Stimulated activated memory B cell treated with anti-CD40 and anti-IgM and Interleukin-4, amounts not matched to agents 10 μg/mL and 1 μg/mL and 100 μg/mL, for 72 hours (primary cell): ENCODE measurements around the gene RGS12.
A peak's percentile ranks its signal among the peaks of the same experiment; 100 is the strongest.

Source experiments
- ATAC-seq: fragments of 150-1000 bp; cut with Tn5 transposase; 2 replicates; pipeline ENCODE4 v1.10.0; 2021
- H3K27ac Mint-ChIP-seq: one replicate; pipeline ENCODE4 v1.8.0; 2022; ENCODE audit warnings: mild to moderate bottlenecking, mixed read lengths
- H3K27me3 Mint-ChIP-seq: one replicate; pipeline ENCODE4 v1.8.0; 2022; ENCODE audit warnings: mixed read lengths
- H3K36me3 Mint-ChIP-seq: one replicate; pipeline ENCODE4 v1.8.0; 2022; ENCODE audit warnings: mixed read lengths
- H3K4me1 Mint-ChIP-seq: one replicate; pipeline ENCODE4 v1.8.0; 2022; ENCODE audit warnings: mixed read lengths
- H3K4me3 Mint-ChIP-seq: one replicate; pipeline ENCODE4 v1.8.0; 2022; ENCODE audit warnings: mild to moderate bottlenecking, moderate library complexity, mixed read lengths
- H3K9me3 Mint-ChIP-seq: one replicate; pipeline ENCODE4 v1.8.0; 2022; ENCODE audit warnings: mixed read lengths

The RGS12 gene

DNA sequence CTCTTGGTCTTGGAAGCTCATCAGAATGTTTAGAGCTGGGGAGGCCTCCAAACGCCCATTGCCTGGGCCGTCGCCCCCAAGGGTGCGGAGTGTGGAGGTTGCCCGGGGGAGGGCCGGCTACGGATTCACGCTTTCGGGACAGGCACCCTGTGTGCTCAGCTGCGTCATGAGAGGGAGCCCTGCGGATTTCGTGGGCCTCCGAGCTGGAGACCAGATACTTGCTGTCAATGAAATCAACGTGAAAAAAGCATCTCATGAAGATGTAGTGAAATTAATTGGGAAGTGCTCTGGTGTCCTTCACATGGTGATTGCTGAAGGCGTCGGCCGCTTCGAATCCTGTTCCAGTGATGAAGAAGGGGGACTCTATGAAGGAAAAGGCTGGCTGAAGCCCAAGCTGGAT lies 23.3 kb downstream of the RGS12 start:
- peaks cover 9% of the 10 kb centered on the region for H3K36me3 Mint-ChIP-seq
- no peaks in the 10 kb centered on the region for H3K4me1 Mint-ChIP-seq
- H3K4me3 Mint-ChIP-seq, result no peak overlapping the region
- H3K27me3 Mint-ChIP-seq, result no peaks in the 10 kb centered on the region
- no peaks in the 10 kb centered on the region for H3K9me3 Mint-ChIP-seq
- H3K27ac Mint-ChIP-seq, result no peak overlapping the region
- no peak for ATAC-seq

DNA sequence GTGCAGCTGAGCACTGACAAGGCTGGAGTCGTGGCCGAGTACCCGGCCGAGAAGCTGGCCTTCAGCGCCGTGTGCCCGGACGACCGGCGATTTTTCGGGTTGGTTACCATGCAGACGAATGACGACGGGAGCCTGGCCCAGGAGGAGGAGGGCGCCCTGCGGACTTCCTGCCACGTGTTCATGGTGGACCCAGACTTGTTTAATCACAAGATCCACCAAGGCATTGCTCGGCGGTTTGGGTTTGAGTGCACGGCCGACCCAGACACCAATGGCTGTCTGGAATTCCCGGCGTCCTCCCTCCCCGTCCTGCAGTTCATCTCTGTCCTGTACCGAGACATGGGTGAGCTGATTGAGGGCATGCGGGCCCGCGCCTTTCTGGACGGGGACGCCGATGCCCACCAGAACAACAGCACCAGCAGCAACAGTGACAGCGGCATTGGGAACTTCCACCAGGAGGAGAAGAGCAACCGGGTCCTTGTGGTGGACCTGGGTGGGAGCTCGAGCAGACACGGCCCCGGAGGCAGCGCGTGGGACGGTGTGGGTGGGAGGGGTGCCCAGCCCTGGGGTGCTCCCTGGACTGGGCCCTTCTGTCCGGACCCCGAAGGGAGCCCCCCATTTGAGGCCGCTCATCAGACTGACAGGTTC lies 24.3 kb downstream of the RGS12 start:
- no peak for ATAC-seq
- Mint-ChIP-seq H3K36me3 (peaks cover 9% of the 10 kb centered on the region), H3K27ac (no peak overlapping the region), H3K9me3 (no peaks in the 10 kb centered on the region), H3K4me1 (no peaks in the 10 kb centered on the region), H3K4me3 (no peak overlapping the region), H3K27me3 (no peaks in the 10 kb centered on the region)

DNA sequence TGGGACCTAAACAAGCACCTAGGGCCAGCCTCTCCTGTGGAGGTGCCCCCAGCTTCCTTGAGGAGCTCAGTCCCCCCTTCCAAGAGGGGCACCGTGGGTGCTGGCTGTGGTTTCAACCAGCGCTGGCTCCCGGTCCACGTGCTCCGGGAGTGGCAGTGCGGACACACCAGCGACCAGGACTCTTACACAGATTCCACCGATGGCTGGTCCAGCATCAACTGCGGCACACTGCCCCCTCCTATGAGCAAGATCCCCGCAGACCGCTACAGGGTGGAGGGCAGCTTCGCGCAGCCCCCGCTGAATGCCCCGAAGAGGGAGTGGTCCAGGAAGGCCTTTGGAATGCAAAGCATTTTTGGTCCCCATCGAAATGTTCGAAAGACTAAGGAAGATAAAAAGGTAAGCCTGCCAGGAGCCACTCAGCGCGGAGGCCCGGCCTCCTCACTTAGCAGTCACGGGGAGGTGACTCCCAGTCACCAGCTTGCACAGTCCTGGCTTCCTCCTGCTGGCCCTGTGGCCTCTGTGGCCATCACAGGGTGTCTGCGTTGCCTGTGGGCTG lies 24.9 kb downstream of the RGS12 start:
- no peaks in the 10 kb centered on the region for H3K9me3 Mint-ChIP-seq
- ATAC-seq, result no peak
- H3K4me3 Mint-ChIP-seq, result no peak overlapping the region
- peaks cover 9% of the 10 kb centered on the region for H3K36me3 Mint-ChIP-seq
- no peaks in the 10 kb centered on the region for H3K27me3 Mint-ChIP-seq
- H3K4me1 Mint-ChIP-seq, result no peaks in the 10 kb centered on the region
- no peak overlapping the region for H3K27ac Mint-ChIP-seq

DNA sequence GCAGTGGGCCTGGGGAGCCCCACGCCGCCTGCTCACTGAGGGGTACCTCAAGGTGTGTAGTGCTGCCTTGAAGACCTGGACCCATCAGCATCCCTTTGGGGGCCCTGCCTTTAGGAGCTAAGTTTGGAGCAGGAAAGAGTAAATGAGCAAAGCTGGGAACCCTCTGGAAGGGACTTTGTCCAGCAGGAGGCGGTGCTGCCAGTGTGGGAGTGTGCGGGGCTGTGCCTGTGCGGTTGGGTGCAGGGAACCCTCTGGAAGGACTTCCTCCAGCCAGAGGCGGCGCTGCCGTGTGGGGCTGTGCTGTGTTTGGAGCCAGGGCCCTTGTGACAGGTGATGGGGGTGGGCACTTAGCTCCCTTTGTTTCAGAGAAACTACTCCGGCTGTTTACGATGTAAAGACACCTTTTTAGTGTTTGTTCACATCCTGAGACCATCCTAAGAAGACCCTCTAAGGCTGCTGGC lies 25.8 kb downstream of the RGS12 start:
- ATAC-seq, result no peak
- Mint-ChIP-seq H3K27ac (no peak overlapping the region), H3K4me1 (no peaks in the 10 kb centered on the region), H3K9me3 (no peaks in the 10 kb centered on the region), H3K27me3 (no peaks in the 10 kb centered on the region), H3K36me3 (peaks cover 9% of the 10 kb centered on the region), H3K4me3 (no peak overlapping the region)

DNA sequence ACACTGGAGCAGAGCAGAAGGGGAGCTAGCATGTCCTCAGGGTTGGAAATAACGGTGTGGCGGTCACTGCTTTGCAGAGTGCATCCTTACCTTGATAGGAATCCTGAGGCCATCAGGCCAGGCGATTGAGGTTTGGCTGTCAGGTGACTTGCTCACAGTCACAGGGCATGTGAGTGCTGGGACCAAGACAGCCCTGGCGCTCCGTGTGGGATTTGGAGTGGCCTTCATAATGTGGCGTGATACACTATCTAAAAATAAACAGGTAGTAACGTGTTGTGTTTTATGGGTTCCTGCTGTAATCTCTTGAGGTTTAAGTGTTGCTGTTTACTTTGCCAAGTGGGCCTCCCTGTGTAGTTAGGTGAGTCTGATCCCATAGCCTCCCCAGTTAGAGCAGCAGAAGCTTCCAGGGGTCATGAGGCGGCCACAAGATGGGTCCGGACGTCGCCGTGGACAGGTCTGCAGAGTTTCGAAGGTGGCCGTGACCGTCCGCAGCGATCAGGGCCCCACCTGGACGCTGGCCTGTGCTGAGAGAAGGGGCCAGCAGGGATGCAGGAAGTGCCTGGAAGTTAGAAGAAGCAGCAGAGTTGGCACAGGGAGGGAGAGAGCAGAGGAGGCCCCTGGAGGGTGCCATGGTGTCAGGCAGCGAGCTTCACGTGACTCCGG lies 27.7 kb downstream of the RGS12 start:
- no peak overlapping the region for H3K27ac Mint-ChIP-seq
- H3K9me3 Mint-ChIP-seq, result no peaks in the 10 kb centered on the region
- H3K4me3 Mint-ChIP-seq, result no peak overlapping the region
- no peaks in the 10 kb centered on the region for H3K4me1 Mint-ChIP-seq
- H3K27me3 Mint-ChIP-seq, result no peaks in the 10 kb centered on the region
- no peak for ATAC-seq
- H3K36me3 Mint-ChIP-seq, result peaks cover 9% of the 10 kb centered on the region

DNA sequence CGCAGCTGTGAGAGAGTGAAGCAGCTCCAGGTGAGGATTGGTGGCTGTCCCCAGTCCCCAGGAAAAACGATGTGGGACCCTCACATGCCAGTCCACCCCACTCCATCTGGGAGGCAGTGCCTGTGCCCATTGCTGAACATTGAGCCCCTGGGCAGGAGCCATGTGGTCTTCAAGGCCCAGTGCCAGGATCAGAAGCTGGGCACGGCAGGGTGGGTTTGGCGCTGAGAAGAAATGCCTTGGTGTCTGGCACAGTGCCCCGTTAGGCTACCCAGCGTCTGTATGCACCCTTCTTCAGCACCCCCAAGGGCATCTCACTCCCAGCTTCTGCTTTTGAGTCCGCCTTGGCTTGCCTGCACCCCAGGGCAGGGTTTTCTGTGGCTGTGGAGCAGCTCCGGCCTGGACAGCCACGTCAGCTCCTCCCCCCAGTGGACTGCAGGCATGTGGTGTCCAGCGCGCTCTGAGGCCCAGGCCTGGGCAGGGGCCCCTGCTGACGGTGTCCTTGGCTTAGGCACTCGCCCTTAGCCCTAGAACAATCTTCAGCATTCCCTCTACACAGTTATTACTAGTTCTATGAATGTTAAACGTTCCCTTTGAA lies 28.6 kb downstream of the RGS12 start:
- Mint-ChIP-seq H3K36me3 (peaks cover 2% of the 10 kb centered on the region), H3K4me1 (no peaks in the 10 kb centered on the region)

DNA sequence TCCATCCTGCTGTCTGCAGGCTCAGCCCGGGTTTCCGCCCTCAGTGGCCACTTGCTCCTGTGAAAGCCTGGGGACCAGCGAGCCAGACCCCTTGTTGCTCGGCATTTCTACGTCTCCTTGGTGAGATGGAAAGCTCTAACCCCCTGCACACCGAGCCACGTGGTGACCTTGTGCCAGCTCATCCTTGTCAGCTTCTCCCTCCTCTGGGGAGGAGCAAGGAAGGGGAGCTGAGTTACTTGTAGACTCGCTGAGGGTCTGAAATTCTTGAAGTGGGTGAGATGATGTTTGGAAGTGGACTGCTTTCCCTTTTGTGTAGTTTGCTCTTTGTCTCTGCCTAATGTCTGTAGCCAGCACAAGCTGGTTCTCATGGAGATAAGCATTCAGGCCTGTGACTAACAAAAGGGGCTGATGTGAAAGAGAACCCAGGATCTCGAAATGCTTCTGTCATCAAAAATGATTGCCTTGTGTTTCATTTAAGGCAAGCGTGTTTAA lies 29.3 kb downstream of the RGS12 start:
- no peaks in the 10 kb centered on the region for H3K9me3 Mint-ChIP-seq
- ATAC-seq, result no peak
- H3K27ac Mint-ChIP-seq, result no peak overlapping the region
- H3K4me1 Mint-ChIP-seq, result no peaks in the 10 kb centered on the region
- no peak overlapping the region for H3K4me3 Mint-ChIP-seq
- H3K27me3 Mint-ChIP-seq, result no peaks in the 10 kb centered on the region
- no peaks in the 10 kb centered on the region for H3K36me3 Mint-ChIP-seq

More for the DNA sequence above, 28.6 kb downstream of the RGS12 start:
- Mint-ChIP-seq H3K4me3 (no peak overlapping the region), H3K27ac (no peak overlapping the region), H3K27me3 (no peaks in the 10 kb centered on the region), H3K9me3 (no peaks in the 10 kb centered on the region)
- no peak for ATAC-seq

DNA sequence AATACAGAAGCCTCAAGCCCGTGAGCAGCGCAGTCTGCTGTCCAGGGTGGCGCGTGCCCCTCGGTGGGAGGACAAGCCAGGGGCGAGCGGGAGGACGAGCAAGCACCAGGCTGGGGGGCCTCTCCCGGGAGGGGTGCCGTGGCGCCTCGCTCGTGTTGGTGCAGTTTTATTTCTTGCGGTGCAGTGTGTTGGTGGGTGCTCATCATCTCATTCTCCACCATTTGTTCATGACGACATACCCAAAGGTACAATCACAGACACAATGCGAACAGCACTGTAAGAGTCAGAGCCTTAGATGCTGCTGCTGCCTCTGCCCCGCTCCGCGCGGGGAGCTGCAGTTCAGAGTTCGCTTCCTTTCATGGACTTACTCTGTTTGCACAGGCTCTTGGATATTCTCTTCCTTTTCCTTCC lies 30.3 kb downstream of the RGS12 start:
- Mint-ChIP-seq H3K27me3 (no peaks in the 10 kb centered on the region), H3K4me3 (no peak overlapping the region), H3K27ac (no peak overlapping the region), H3K36me3 (no peaks in the 10 kb centered on the region), H3K9me3 (no peaks in the 10 kb centered on the region), H3K4me1 (no peaks in the 10 kb centered on the region)
- no peak for ATAC-seq

DNA sequence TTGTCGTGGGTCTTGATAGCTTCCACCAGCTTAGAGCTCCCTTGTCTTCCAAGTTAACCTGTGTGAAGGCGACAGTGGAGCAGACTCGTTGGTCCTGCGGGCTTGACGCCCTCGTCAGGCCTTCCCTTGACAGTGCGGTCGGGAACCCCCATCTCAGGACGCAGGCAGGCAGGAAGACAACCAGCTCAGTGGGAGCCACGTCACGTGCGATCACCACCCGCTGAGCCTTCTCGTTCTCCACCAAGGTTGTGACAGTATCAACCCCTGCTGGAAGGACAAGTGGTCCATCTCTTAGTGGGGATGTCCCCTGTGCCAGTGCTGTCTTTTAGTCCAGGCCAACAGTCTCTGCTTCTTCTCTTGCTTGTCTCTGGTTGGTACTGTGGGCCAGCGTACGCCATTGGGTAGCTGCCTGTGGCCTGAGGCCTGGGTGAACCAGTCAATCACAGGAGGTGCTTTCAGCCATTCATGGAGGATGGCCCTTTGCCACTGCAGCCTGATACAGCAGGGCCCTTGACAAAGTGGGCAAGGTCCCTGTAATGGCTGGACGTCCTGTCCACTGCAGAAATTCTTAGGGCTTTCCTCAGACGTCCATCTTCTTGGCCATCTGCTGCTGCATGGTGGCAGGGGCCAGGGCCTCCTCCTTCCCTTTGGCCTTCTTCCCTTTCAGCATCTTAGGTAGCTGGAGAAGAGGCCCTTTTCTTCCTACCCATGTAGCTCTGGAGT lies 31.4 kb downstream of the RGS12 start:
- H3K4me1 Mint-ChIP-seq, result no peaks in the 10 kb centered on the region
- no peak overlapping the region for H3K4me3 Mint-ChIP-seq
- H3K27me3 Mint-ChIP-seq, result no peaks in the 10 kb centered on the region
- no peaks in the 10 kb centered on the region for H3K36me3 Mint-ChIP-seq
- no peak overlapping the region for H3K27ac Mint-ChIP-seq
- H3K9me3 Mint-ChIP-seq, result no peaks in the 10 kb centered on the region
- no peak for ATAC-seq

DNA sequence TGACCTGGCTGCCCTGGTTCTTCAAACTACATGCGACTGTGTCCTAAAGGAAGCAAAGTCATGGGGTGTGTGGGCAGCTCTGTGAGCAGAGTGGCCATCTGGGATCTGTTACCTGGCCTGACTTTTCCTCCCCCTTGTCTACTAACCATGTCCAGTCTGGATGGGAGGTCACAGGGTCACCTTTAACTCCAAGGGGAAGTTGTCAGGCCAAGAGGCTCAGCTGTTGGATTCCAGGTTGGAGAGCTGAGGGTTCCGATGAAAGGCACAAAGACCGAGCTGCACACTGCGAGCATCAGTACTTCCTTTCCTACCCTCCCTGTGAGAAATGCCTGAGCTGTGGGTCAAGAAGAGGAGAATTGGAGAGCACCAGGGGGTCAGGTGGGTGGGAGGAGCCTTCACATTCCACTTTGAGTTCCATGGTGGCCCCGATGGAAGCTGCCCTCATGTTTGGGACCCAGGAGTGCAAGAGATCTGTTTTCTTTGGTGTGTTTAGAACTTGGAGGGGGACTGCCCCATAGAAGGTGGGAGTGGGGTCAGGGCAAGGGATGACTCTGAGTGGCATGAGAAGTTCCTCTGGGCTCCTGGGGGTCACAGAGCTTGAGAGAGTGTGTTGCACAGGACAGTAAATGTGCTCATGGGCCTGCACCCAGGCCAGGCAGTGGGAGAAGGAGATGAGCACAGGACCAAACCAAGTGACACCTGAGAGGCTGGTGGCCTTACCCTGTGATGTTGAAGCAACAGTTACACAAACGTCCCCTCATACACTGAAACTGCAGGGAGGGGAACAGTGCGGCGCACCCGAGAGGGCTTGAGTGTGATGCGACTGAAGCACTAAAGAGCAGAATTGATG lies 36.2 kb downstream of the RGS12 start:
- no peak overlapping the region for H3K4me3 Mint-ChIP-seq
- ATAC-seq, result no peak
- no peaks in the 10 kb centered on the region for H3K9me3 Mint-ChIP-seq
- no peaks in the 10 kb centered on the region for H3K27me3 Mint-ChIP-seq
- peaks cover 8% of the 10 kb centered on the region for H3K4me1 Mint-ChIP-seq
- H3K27ac Mint-ChIP-seq, result no peak overlapping the region
- H3K36me3 Mint-ChIP-seq, result no peaks in the 10 kb centered on the region

DNA sequence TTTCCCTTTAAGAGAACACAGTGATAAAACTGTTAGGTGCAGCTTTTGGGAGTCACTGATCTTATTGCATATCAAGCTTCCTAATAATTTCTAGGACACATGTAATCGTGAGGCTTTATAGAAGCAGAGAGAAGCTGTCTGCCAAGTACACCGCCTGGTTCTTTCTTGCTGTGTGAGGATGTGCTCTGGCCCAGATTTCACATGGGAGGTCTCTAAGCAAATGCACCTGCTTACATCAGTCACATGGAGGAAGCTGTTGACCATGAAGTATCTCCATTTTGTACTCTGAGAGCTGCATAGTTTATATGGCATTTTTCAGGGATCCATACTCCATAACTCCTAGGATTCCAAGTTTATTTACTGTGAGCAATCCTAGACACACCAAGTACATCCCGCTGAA lies 37.1 kb downstream of the RGS12 start:
- ATAC-seq, result no peak

DNA sequence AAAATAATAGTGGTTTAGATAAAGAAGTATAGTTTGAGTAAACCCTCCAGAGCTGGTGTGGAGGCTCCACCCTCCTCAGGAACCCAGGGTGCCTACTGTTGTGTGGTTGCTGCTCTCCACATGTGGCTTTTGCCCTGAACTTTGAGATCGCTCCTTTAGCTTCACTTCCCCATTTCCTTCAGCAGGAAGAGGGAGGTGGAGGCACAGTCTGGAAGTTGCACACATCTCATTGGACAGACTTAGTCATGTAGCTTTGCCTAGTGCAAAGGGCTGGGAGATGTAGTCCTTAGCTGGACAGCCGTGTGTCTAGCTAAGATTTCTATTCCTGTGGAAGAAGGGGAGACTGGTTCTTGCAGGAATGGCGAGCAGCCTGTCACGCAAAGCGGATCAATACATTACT lies 37.9 kb downstream of the RGS12 start:
- Mint-ChIP-seq H3K27me3 (peaks cover 10% of the 10 kb centered on the region), H3K4me3 (no peak overlapping the region), H3K36me3 (no peaks in the 10 kb centered on the region), H3K27ac (no peak overlapping the region), H3K4me1 (peaks cover 20% of the 10 kb centered on the region), H3K9me3 (no peaks in the 10 kb centered on the region)
- ATAC-seq, result peak; percentile 34

More for the DNA sequence above, 37.1 kb downstream of the RGS12 start:
- Mint-ChIP-seq H3K27ac (no peak overlapping the region), H3K36me3 (no peaks in the 10 kb centered on the region), H3K4me3 (no peak overlapping the region), H3K9me3 (no peaks in the 10 kb centered on the region), H3K4me1 (peaks cover 12% of the 10 kb centered on the region), H3K27me3 (peaks cover 2% of the 10 kb centered on the region)

DNA sequence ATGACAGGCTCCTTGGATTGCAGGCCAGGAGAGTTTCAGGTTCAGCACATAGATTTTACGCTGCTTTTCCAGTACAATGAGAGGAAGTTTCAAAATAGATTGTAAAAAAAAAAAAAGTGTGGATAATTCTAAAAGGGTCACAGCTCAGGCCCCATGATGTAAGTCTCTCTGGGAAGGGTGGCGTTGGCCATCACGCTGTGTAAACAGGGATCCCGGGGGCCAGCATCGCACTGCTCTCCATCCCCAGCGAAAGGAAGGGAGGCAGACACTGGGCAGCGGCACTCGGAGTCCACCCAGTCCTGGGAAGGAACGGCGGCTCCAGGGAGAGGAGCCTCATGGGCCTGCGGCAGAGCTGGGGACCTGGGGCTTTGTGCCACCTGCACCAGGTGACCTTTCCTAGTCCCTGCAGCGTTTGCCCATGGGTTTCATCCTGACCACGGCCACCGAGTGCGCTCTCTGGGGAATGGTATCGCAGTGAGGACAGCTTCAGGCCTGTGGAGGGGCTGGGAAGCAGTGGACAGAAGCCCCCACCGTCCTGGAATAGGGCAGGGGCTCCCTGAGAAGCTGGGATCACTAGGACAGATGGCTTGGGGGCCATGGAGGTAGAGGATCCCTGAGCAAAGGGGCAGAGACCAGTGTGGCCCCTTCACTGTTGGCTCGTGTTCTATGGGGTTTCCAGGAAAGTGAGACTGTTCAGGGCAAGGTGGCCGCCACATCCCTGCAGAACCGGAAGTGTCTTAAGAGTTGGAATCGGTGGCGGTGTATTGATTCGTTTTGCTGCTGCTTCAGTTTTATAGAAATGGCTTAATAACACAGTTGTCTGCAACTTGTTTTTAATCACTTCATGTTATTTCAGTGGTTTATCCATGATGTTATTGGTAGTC lies 38.9 kb downstream of the RGS12 start:
- no peak overlapping the region for H3K27ac Mint-ChIP-seq

DNA sequence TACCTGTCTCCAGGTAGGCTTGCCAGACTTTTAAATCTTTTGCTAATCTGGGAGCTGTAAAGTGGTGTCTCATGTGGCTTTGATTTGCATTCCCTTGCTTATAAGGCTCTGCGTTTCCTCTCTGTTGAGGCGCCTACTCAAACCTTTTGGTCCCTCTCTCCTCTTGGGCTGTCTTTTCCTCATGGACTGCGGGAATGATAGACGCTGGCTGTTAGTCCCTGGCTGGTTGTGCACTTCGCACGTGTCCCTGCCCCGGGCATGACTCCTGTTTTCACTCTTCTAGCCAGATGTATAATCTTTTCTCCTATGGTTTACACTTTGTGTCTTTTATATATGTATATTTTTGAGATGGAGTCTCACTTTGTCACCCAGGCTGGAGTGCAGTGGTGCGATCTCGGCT lies 39.7 kb downstream of the RGS12 start:
- Mint-ChIP-seq H3K27me3 (peaks cover 25% of the 10 kb centered on the region), H3K27ac (no peak overlapping the region), H3K4me1 (peaks cover 20% of the 10 kb centered on the region), H3K9me3 (no peaks in the 10 kb centered on the region), H3K4me3 (no peak overlapping the region), H3K36me3 (no peaks in the 10 kb centered on the region)
- no peak for ATAC-seq

More for the DNA sequence above, 38.9 kb downstream of the RGS12 start:
- Mint-ChIP-seq H3K4me1 (peaks cover 20% of the 10 kb centered on the region), H3K9me3 (no peaks in the 10 kb centered on the region), H3K36me3 (no peaks in the 10 kb centered on the region), H3K4me3 (no peak overlapping the region), H3K27me3 (peaks cover 20% of the 10 kb centered on the region)
- peak; percentile 8 for ATAC-seq
